GM12801 (cell line): Measurements from ENCODE around the gene HRH3.

Source experiments
- TF ChIP-seq, protein P1 (sequence below): IDR thresholded peaks from one replicate; pipeline ENCODE4 v1.5.1; 2011; ENCODE audit warnings: control low read depth; ENCODE audit not compliant: insufficient read length; ENCODE audit errors: extremely low read depth

The HRH3 gene

DNA sequence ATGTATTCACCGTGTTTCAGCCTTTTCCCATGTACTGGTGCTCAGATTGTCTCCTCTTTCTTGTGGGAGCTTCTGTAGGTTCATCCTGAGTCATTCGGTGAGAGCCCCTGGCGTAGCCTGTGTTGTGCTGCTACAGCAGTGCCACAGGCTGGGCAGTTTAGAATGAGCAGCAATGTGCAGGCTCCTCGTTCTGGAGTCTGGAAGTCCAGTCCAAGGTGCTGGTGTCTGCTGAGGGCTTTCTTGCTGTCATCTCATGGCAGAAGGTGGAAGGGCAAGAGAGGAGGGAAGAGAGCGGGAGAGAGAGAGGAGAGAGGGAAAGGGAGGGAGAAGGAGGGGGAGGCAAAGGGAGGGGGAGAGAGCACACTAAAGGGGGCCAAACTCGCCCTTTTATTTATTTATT is 33.3 kb upstream of the HRH3 start:
- TF ChIP-seq, protein P1, sequence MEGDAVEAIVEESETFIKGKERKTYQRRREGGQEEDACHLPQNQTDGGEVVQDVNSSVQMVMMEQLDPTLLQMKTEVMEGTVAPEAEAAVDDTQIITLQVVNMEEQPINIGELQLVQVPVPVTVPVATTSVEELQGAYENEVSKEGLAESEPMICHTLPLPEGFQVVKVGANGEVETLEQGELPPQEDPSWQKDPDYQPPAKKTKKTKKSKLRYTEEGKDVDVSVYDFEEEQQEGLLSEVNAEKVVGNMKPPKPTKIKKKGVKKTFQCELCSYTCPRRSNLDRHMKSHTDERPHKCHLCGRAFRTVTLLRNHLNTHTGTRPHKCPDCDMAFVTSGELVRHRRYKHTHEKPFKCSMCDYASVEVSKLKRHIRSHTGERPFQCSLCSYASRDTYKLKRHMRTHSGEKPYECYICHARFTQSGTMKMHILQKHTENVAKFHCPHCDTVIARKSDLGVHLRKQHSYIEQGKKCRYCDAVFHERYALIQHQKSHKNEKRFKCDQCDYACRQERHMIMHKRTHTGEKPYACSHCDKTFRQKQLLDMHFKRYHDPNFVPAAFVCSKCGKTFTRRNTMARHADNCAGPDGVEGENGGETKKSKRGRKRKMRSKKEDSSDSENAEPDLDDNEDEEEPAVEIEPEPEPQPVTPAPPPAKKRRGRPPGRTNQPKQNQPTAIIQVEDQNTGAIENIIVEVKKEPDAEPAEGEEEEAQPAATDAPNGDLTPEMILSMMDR = no peak

DNA sequence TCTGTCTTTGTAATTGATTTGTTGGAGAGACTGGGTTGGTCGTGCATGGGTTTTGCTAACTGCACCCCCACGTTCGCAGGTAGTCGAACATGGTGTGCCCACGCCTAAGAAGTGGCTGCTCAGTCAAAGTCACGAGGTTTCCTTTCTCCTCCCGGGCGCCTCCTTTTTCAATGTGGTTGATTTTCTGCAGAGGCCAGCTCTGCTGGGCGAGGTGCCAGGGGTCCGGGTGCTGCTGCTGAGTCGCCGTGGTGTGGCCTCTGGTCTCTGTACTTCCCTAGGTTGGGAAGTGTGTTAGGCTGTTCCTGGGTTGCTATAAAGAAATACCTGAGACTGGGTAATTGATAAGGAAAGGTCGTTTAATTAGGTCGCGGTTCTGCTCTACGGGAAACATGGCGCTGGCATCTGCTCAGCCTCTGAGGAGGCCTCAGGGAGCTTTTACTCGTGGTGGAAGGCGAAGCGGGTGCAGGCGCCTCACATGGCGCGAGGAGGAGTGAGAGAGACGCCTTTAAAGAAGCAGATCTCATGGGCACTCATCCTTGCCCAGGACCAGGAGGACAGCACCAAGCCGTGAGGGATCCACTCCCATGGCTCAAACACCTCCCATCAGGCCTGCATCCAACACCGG is 32.4 kb upstream of the HRH3 start:
- TF ChIP-seq, protein P1 = no peak

DNA sequence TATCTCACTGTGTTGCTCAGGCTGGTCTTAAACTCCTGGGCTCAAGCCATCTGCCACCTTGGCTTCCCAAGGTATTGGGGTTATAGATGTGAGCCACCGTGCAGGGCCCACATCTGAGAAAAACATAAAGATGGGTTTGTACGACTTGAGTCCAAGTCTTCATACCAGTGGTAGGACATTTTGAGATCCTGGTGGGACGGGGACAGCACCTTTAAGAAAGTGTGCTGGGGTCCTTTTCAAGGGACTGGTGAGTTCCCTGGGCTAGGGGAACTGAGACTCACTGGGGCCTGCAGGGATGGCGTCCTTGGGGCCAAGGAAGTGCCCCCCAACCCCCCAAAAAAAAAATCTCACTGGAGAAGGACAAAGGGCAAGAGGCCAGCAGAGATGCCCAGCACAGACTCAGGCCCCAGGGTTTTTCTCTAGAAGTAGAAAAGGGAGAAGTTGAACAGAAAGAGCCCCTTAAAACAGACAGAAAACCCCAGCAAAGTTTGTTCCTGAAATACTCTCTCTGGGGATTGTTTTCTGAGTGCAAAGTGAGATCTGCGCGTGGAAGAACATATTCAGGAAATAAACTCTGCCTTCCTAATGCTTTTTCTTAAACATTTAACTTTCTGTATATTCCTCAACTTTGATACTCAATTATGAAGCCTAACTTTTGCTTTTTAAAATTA is 28.9 kb upstream of the HRH3 start:
- TF ChIP-seq, protein P1 = no peak

DNA sequence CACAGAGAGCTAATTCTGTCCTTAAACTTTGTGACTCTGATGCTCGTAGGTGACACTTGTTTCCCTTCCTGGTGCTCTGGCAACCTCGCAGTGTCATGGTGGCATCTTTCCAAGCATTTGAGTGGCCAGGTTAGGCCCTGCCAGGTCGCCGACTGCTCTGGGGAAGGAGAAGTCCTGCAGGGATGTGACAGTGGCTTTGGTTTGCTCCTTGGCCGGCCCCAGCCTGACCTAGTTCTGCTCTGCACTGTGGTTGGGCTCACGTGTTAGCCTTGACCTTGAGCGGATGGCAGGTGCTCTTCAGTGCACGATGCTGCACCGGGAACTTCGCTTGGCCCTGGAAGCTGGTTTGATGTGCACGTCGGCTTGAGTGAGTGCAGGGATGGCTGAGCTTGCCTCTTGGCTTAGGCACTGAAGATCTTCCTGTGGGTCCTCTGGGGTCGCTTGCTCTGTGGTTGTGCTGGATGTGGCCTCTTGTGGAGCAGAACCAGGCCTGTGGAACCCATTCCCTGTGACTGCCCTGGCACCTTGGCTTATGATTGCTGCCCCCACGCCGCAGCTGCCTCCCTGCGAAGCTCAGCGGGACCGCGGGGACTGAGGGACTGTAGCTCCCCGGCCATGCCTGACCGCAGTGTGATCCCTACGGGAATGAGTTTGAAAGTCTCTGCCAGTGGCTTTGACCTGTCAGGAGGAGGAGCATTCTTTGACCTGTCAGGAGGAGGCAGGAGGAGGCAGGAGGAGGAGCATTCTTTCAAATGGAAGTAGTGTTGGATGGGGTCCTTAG is 27.0 kb upstream of the HRH3 start:
- TF ChIP-seq, protein P1 = no peak

DNA sequence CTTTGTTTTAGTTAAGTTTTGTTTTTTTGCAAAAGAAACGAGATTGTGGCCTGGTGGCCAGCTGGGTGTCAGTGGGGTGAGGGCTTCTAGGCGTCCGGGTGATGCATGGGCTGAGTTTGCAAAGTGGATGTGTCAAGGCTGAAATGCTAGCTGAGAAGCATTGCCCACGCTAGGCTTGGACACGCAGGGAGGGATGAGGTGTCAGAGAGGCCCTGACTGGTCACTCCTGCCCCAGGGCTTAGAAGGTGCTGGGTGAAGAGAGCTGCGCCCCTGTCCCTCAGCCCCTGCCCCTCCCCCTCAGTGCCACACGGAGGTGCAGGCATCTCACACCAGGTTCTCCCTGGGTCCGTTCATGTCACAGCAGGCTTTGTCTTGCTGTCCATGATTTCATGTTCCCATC is 26.4 kb upstream of the HRH3 start:
- TF ChIP-seq, protein P1 = no peak

DNA sequence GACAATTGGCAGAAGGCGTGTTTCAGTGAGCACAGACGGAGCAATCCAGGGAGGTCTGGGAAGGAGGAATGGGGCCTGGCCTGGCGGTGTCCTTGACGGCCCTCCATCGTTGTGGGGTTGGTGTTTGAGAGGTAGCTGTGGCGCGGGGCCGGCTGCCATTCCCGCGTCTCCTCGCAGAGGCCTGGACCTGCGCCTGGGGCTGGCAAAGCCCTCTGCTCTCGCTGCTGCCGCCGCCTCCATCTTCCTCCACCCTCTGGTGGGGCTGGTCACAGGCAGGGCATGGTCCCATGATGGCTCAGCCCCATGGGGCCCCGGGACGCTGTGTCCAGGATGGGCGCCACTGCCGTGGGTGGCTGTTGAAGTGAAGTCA is 25.8 kb upstream of the HRH3 start:
- TF ChIP-seq, protein P1 = no peak

DNA sequence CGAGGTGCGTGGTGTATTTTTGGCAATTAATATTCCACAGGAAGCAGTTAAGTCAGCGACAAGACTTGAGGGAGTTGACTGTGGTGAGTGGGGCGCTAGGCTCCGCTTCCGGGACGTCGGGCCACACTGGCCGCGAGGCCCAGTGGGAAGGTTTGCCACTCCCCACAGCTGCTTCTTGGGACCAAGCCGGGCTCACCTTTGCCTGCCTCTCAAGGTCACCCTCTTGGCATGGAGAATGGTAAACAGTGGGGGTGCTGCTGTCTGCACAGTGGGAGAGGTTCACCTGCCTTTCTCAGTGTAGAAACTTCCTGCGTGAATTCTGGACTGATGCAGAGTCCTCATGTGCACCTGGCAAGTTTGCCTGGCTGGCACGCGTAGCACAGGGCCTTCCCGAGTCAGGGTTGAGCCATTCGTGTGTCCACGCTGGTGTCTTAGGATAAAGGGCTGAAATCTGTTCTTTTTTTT is 24.6 kb upstream of the HRH3 start:
- TF ChIP-seq, protein P1 = no peak
